GM12878 (cell line): Measurements from ENCODE around the gene PHF1. TPM values are rescaled to one million over a fixed set of nuclear protein-coding genes. Genes with fewer than 3 reads are reported as not detected.

Experiments
- ATAC-seq: fragments of 200-7000 bp; cut with Tn5 transposase; 3 replicates; pipeline ENCODE4 v1.9.1; 2020; ENCODE audit warnings: mild to moderate bottlenecking, moderate library complexity
- BruUV-seq: library from RNA; stranded (reverse); fragments of 400-500 nt; replicated peaks from 2 replicates; lab custom pipeline; 2021; lab: Mats Ljungman, UMichigan
- CTCF ChIA-PET: fragments of 300-600 bp; sonication (Branson Sonifier 250); formaldehyde crosslinking; extraction: SDS; loops from one replicate; lab custom pipeline; 2021; ENCODE audit warnings: inconsistent platforms; lab: Yijun Ruan, JAX
- POLR2A ChIA-PET: fragments of 350-600 bp; formaldehyde crosslinking; extraction: SDS; loops from one replicate; lab custom pipeline; 2021; ENCODE audit warnings: inconsistent platforms; lab: Charles Lee
- RAD21 ChIA-PET: fragments of 300-600 bp; sonication (Branson Sonifier 250); formaldehyde crosslinking; loops from one replicate; lab custom pipeline; 2023; ENCODE audit warnings: antibody characterized with exemption; ENCODE audit not compliant: unreplicated experiment; lab: Charles Lee
- SMC1A ChIA-PET: fragments of 300-600 bp; sonication (Branson Sonifier 250); formaldehyde crosslinking; loops from one replicate; lab custom pipeline; 2023; ENCODE audit not compliant: unreplicated experiment, uncharacterized antibody; lab: Charles Lee
- DNase-seq: peaks from one replicate; pipeline ENCODE4 v3.0.0-alpha.2; 2011; ENCODE audit warnings: low read depth, low spot score
- FAIRE-seq: peaks from 3 replicates; lab custom pipeline; 2011; peaks lifted over from hg19 to GRCh38; lab: Jason Lieb, UNC
- H2AFZ ChIP-seq: 2 replicates; pipeline ENCODE4 v1.6.0; 2011; ENCODE audit warnings: low read depth, low read length, control low read depth; ENCODE audit not compliant: control insufficient read depth
- H3K27ac ChIP-seq: 2 replicates; pipeline ENCODE4 v1.5.1; 2011; ENCODE audit warnings: control low read depth; ENCODE audit not compliant: control insufficient read depth, insufficient read depth
- H3K27me3 ChIP-seq, 2 experiments: replicated peaks in 1 of 2; 2 replicates each; pipeline versions ENCODE4 v1.6.0 to v1.6.1; 2011; ENCODE audit warnings: low read length in 1 of 2; ENCODE audit not compliant: control insufficient read depth in 2 of 2, insufficient read depth in 2 of 2
- H3K36me3 ChIP-seq, 2 experiments: 2 replicates each; pipeline ENCODE4 v1.5.1; 2011; ENCODE audit warnings: low read length in 1 of 2; ENCODE audit not compliant: control insufficient read depth in 2 of 2, insufficient read depth in 2 of 2
- H3K4me1 ChIP-seq: 2 replicates; pipeline ENCODE4 v1.6.1; 2011; ENCODE audit warnings: mild to moderate bottlenecking, low read length, moderate library complexity, mixed read lengths; ENCODE audit not compliant: control insufficient read depth, insufficient read depth
- H3K4me2 ChIP-seq: 2 replicates; pipeline ENCODE4 v1.6.0; 2011; ENCODE audit warnings: control low read depth; ENCODE audit not compliant: control insufficient read depth, insufficient read depth
- H3K4me3 ChIP-seq: fragments of 200-600 bp; sonication (generic); 2 replicates; pipeline ENCODE4 v1.5.1; 2016
- H3K79me2 ChIP-seq: 2 replicates; pipeline ENCODE4 v1.6.0; 2011; ENCODE audit warnings: low read length; ENCODE audit not compliant: control insufficient read depth, insufficient read depth
- H3K9ac ChIP-seq: 2 replicates; pipeline ENCODE4 v1.8.0; 2011; ENCODE audit warnings: low read length, control low read depth, mixed read lengths; ENCODE audit not compliant: control insufficient read depth, insufficient read depth
- H3K9me3 ChIP-seq: replicated peaks from 3 replicates; pipeline ENCODE4 v1.5.1; 2011; ENCODE audit warnings: mild to moderate bottlenecking, low read length; ENCODE audit not compliant: control insufficient read depth, insufficient read depth
- H4K20me1 ChIP-seq: 2 replicates; pipeline ENCODE4 v1.6.0; 2011; ENCODE audit not compliant: control insufficient read depth, insufficient read depth
- EZH2 ChIP-seq: IDR thresholded peaks from 2 replicates; pipeline ENCODE4 v1.6.1; 2012; ENCODE audit warnings: low read depth, mild to moderate bottlenecking, control low read depth, inconsistent platforms, low read length, borderline replicate concordance; ENCODE audit not compliant: control insufficient read depth
- PAX8 ChIP-seq: fragments of 450-650 bp; IDR thresholded peaks from 2 replicates; pipeline ENCODE4 v1.6.1; 2017; ENCODE audit warnings: mild to moderate bottlenecking, moderate library complexity
- WGBS: methylation state at CpG from one replicate; pipeline ENCODE4 v1.1.6; 2016; ENCODE audit warnings: low lambda C conversion rate; ENCODE audit not compliant: insufficient replicate concordance, insufficient coverage; ENCODE audit errors: missing lambda C conversion rate; 5-methylcytosine and 5-hydroxymethylcytosine counted together
- in situ Hi-C: fragments of 300-500 bp; cut with MboI; formaldehyde crosslinking; loops from 9 replicates; pipeline ENCODE4 v1.14.3; 2018; ENCODE audit warnings: mixed read lengths
- intact Hi-C: fragments of 100-400 bp; cut with micrococcal nuclease; formaldehyde crosslinking; loops from one replicate; pipeline ENCODE4 v1.14.2; 2022; ENCODE audit not compliant: unreplicated experiment
- polyA plus RNA-seq, 11 experiments: library from polyadenylated mRNA; depleted of rRNA in 4 of 11; unstranded in 6 of 11; stranded (reverse) in 5 of 11; fragments of >200 nt; fragmentation: Nextera tagmentation in 4 of 11; fragmentation: Illumina TruSeq in 1 of 11; extraction: Ambion mirVana in 4 of 11; extraction: Trizol in 1 of 11; gene quantifications; 1 replicate in 1 of 11; 2 replicates in 10 of 11; pipeline versions ENCODE4 v1.2.1 to v1.2.3, GENCODE V29; 2011 to 2016; ENCODE audit warnings: inconsistent platforms in 2 of 11, missing spikeins in 2 of 11, low read depth in 1 of 11
- total RNA-seq, 4 experiments: library from RNA; depleted of rRNA in 3 of 4; stranded (reverse); fragments of >200 nt in 3 of 4; fragmentation: Illumina TruSeq in 1 of 4; extraction: Trizol in 1 of 4; gene quantifications; 2 replicates each; pipeline versions ENCODE4 v1.2.1 to v1.2.3, GENCODE V29; 2013 to 2021
- TF ChIP-seq, protein P1 (sequence below): IDR thresholded peaks from 2 replicates; pipeline ENCODE4 v1.6.1; 2011; ENCODE audit warnings: mild to moderate bottlenecking, low read depth, low read length, moderate library complexity; ENCODE audit not compliant: insufficient replicate concordance
- TF ChIP-seq, protein P2 (sequence below): fragments of 450-650 bp; IDR thresholded peaks from 2 replicates; pipeline ENCODE4 v1.6.1; 2016; ENCODE audit warnings: mild to moderate bottlenecking, moderate library complexity, borderline replicate concordance

PHF1 gene
- total and polyA plus RNA-seq, 10 of the 15 experiments (the other 5 are each of a cell fraction or from before 2014, with no cell fraction given): 1.3 to 17.8 (median 6.2) TPM

DNA sequence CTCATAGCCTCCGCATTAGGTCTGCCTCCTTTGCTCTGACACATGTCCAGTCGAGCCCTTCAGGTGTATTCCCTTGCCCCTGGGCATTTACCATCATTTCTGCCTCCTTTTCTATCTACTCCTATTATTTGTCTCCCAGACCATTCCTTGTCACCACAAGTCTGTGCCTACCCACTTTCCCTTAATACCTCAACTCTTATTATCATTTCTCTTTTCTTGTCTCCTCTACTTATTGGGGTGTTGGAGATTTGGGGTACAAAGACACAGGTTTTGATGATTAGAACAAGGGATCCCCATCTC is 10.5 kb downstream of the PHF1 start:
- H3K9me3 ChIP-seq: no peaks in the 10 kb centered on the region
- TF ChIP-seq EZH2 (no peak), PAX8 (no peak)
- TF ChIP-seq, protein P1, sequence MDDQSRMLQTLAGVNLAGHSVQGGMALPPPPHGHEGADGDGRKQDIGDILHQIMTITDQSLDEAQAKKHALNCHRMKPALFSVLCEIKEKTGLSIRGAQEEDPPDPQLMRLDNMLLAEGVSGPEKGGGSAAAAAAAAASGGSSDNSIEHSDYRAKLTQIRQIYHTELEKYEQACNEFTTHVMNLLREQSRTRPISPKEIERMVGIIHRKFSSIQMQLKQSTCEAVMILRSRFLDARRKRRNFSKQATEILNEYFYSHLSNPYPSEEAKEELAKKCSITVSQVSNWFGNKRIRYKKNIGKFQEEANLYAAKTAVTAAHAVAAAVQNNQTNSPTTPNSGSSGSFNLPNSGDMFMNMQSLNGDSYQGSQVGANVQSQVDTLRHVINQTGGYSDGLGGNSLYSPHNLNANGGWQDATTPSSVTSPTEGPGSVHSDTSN: no peak
- TF ChIP-seq, protein P2, sequence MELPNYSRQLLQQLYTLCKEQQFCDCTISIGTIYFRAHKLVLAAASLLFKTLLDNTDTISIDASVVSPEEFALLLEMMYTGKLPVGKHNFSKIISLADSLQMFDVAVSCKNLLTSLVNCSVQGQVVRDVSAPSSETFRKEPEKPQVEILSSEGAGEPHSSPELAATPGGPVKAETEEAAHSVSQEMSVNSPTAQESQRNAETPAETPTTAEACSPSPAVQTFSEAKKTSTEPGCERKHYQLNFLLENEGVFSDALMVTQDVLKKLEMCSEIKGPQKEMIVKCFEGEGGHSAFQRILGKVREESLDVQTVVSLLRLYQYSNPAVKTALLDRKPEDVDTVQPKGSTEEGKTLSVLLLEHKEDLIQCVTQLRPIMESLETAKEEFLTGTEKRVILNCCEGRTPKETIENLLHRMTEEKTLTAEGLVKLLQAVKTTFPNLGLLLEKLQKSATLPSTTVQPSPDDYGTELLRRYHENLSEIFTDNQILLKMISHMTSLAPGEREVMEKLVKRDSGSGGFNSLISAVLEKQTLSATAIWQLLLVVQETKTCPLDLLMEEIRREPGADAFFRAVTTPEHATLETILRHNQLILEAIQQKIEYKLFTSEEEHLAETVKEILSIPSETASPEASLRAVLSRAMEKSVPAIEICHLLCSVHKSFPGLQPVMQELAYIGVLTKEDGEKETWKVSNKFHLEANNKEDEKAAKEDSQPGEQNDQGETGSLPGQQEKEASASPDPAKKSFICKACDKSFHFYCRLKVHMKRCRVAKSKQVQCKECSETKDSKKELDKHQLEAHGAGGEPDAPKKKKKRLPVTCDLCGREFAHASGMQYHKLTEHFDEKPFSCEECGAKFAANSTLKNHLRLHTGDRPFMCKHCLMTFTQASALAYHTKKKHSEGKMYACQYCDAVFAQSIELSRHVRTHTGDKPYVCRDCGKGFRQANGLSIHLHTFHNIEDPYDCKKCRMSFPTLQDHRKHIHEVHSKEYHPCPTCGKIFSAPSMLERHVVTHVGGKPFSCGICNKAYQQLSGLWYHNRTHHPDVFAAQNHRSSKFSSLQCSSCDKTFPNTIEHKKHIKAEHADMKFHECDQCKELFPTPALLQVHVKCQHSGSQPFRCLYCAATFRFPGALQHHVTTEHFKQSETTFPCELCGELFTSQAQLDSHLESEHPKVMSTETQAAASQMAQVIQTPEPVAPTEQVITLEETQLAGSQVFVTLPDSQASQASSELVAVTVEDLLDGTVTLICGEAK: 0 out of 2 replicates have a peak, but pooled peaks have one; percentile 3
- TF ChIP-seq, all 136 proteins: peak for 1
- FAIRE-seq (no peak), DNase-seq (no peak), ATAC-seq (no peak)
- 100% methylated on average over 2 of the region's 2 CpGs for WGBS
- H3K9ac ChIP-seq: no peak overlapping the region
- H3K4me2 ChIP-seq: no peak overlapping the region
- in situ Hi-C loops: no loop called here
- H3K79me2 ChIP-seq: peaks cover 14% of the 10 kb centered on the region
- no peak overlapping the region for H3K27ac ChIP-seq
- POLR2A ChIA-PET: no interaction called here
- H2AFZ ChIP-seq: no peak overlapping the region
- intact Hi-C loops: no loop called here
- RAD21 ChIA-PET: no interaction called here
- H4K20me1 ChIP-seq: no peaks in the 10 kb centered on the region
- BruUV-seq: no TSS peak
- no peak overlapping the region for H3K4me3 ChIP-seq
- SMC1A ChIA-PET: no interaction called here
- CTCF ChIA-PET: no interaction called here
- no peaks in the 10 kb centered on the region; a peak in 2 of 4 replicates for H3K27me3 ChIP-seq
- H3K36me3 ChIP-seq: no peaks in the 10 kb centered on the region
- H3K4me1 ChIP-seq: peaks cover 25% of the 10 kb centered on the region
